Putamen (tissue), 1 donor: ENCODE results near the gene PLEKHG1.

Experiments used
- DNase-seq: peaks from one replicate; pipeline ENCODE4 v3.0.0-alpha.2; 2016; ENCODE audit warnings: low spot score

Gene PLEKHG1

DNA sequence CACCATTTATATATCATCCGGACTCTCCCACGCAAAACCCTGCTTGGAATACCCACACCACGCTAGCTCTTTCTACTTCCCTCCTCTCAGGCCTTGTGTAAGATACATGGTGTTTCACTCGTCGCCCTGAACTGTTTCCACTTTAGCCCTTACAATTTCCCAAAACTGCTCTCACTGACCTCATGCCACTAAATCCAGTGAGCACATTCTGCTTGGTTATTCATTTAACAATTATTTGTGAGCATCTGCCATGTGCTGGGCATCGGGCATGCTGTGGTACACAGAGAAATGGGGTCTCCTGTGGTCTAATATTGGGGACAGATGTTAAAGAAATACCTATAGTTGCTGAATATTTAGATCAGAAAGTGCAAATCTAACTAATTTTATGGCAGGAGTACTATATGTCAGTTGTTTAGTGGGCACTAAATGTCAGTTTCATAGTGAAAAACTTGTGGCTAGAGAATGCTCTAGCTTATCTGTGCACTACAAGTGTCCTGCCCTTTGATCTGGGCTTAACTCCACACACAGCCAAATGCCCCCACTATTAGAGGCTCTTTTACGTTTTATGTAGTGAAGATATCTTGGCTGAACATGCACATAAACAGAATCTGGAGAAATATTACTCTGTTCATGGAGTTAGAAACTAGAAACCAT, 41.0 kb downstream of the PLEKHG1 start:
- DNase-seq = no peak

DNA sequence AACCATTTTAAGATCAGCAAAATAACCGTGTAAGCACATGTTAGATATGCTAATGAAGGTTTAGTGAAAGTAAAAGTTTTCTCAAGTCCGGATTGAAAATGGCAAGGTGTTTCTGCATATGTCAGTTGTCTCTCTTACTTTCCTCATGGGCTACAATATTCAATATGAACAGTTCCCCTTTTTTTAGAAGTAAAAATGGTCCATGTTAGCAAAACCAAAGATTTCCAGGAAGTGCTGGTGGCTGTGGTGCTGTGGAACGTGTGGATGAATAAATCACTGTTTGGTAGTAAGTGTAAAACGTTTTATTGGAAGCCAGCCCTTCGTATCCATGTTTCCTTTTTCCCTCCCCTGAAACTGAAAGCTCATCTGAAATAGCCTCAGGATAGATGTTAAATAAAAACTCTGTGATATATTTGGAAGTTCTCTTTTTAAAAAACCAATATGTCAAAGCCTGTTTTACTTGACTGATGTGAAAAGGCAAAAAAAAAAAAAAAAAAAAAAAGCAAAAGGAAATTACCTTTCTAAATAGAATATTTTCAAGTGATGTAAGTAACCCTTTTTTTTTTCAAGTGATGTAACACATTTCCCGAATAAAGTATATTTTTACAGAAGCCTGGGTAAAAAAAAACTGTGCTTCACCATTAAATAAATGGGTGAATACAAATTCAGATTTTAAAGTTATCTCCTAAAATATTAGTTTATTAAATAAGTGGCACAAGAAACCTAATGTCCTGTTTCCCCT, 41.9 kb downstream of the PLEKHG1 start:
- peak; percentile 9 for DNase-seq

GRCh38 chr6:150646228-150646627, 46.5 kb downstream of the PLEKHG1 start:
- DNase-seq = no peak

DNA sequence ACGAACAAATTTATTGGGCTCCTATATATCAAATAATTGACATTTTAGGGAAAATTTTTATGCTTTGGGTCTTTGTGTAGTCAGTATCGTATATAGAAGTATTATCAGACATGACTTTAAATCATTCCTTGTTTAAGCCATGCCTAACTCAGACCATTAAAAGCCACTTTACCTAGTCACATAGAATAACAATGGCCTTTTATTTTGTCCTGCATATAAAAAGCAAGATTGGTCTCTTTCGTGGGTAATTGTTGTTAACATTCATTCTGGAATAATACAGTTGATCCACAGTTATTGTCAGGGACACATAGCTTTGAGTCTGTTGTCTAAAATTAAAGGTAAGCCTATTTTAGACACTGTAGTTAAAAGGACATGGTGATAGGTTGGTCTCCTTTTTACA, 47.4 kb downstream of the PLEKHG1 start:
- no peak for DNase-seq
